Measurements from ENCODE around the gene KPNA4.

Gene KPNA4

GRCh38 chr3:160450846-160451245 is 114.5 kb downstream of the KPNA4 start:
- peak; percentile 92 for DNase-seq (ENCODE audit: low read depth)

GRCh38 chr3:160449636-160450598 is 115.5 kb downstream of the KPNA4 start, which contains the start of gene TRIM59:
Gene TRIM59, minus strand, starts transcription at chr3:160449786. Its CDS starts 10,603 bp downstream, at chr3:160439183.
- peak; percentile 98 for DNase-seq (ENCODE audit: low read depth)

DNA sequence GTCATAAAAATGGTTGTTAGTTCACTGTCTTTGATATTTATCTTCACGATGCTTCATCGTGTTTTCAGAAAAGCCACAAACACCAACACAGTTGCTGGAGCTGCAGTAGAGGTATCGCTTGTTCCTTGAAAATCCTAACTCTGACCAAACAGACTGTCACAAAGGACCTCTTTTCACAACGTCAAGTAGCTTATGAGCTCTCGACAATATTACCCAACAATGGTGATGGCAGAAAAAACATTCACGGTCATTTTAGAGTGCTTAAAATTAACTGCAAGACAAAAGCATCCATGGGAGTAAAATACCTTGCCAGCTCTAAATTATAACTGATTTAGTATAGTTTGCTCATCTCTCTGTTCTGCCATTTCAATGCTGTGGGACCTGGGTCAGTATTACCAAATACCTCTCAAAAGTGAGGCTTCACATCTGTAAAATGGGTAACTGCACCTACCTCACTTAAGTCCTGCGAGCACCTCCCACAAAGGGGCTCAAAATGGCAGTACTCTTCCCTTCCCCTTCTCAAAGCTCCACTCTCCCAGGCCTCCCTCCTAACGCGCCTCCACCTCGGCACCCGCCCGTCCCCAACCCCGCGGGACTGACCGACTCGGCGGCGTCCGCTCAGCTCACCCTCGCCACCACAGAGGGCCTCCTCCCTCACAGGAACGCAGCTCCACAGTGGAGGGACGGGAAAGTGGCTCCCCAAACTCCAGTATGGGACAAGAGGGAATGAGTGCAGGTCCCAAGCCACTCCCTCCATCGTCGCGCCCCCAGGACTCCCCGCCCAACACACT is 116.3 kb downstream of the KPNA4 start:
- peak; percentile 52 for DNase-seq (ENCODE audit: low read depth)

- DNase-seq (ENCODE audit: low read depth), result peak; percentile 59
These were observed 117.8 kb downstream of the KPNA4 start for GRCh38 chr3:160447544-160447943.

GRCh38 chr3:160446522-160447056 is 118.8 kb downstream of the KPNA4 start:
- DNase-seq (ENCODE audit: low read depth), result no peak

GRCh38 chr3:160445854-160446253 is 119.5 kb downstream of the KPNA4 start:
- no peak for DNase-seq (ENCODE audit: low read depth)
